Hepatocyte (in vitro differentiated cells): ENCODE results near the gene UQCRHL. TPM values are rescaled to one million over a fixed set of nuclear protein-coding genes. Genes with fewer than 3 reads are reported as not detected.

Source experiments
- DNase-seq: peaks from one replicate; pipeline ENCODE4 v3.0.0-alpha.2; 2016; ENCODE audit warnings: low spot score
- H2AFZ ChIP-seq: fragments of 200-600 bp; sonication (generic); 2 replicates; pipeline ENCODE4 v1.6.0; 2016; ENCODE audit warnings: antibody characterized with exemption, mild to moderate bottlenecking
- H3K27ac ChIP-seq: fragments of 200-600 bp; sonication (generic); 2 replicates; pipeline ENCODE4 v1.5.1; 2016; ENCODE audit warnings: mild to moderate bottlenecking
- H3K27me3 ChIP-seq: fragments of 200-600 bp; sonication (generic); 2 replicates; pipeline ENCODE4 v1.6.1; 2016
- H3K36me3 ChIP-seq: fragments of 200-600 bp; sonication (generic); replicated peaks from 2 replicates; pipeline ENCODE4 v1.5.1; 2016; ENCODE audit warnings: low read depth; ENCODE audit not compliant: insufficient read depth
- H3K4me1 ChIP-seq: fragments of 200-600 bp; sonication (generic); 2 replicates; pipeline ENCODE4 v1.5.1; 2016; ENCODE audit warnings: mild to moderate bottlenecking, moderate library complexity; ENCODE audit not compliant: insufficient read depth
- H3K4me2 ChIP-seq: fragments of 200-600 bp; sonication (generic); 2 replicates; pipeline ENCODE4 v1.6.0; 2016
- H3K4me3 ChIP-seq: fragments of 200-600 bp; sonication (generic); 2 replicates; pipeline ENCODE4 v1.5.1; 2016; ENCODE audit warnings: mild to moderate bottlenecking
- H3K79me2 ChIP-seq: fragments of 200-600 bp; sonication (generic); 2 replicates; pipeline ENCODE4 v1.6.0; 2017; ENCODE audit warnings: mild to moderate bottlenecking
- H3K9me2 ChIP-seq: fragments of 200-600 bp; sonication (generic); replicated peaks from 2 replicates; pipeline ENCODE4 v1.6.0; 2017; ENCODE audit warnings: mild to moderate bottlenecking; ENCODE audit not compliant: insufficient read depth
- H3K9me3 ChIP-seq: fragments of 200-600 bp; sonication (generic); 2 replicates; pipeline ENCODE4 v1.5.1; 2016; ENCODE audit warnings: low read depth, mild to moderate bottlenecking
- H4K20me1 ChIP-seq: fragments of 200-600 bp; sonication (generic); 2 replicates; pipeline ENCODE4 v1.6.0; 2016; ENCODE audit warnings: mild to moderate bottlenecking; ENCODE audit not compliant: insufficient read depth, poor library complexity, severe bottlenecking
- CTCF ChIP-seq: fragments of 200-600 bp; sonication (generic); IDR thresholded peaks from 2 replicates; pipeline ENCODE4 v1.5.1; 2016; ENCODE audit warnings: antibody characterized with exemption, mild to moderate bottlenecking; ENCODE audit not compliant: poor library complexity
- EZH2 ChIP-seq: fragments of 200-600 bp; sonication (generic); IDR thresholded peaks from 2 replicates; pipeline ENCODE4 v1.6.1; 2016; ENCODE audit warnings: antibody characterized with exemption, mild to moderate bottlenecking, borderline replicate concordance
- EZH2phosphoT487 ChIP-seq: fragments of 200-600 bp; sonication (generic); IDR thresholded peaks from one replicate; pipeline ENCODE4 v1.6.1; 2018; ENCODE audit warnings: antibody characterized with exemption, mild to moderate bottlenecking, low read depth, moderate library complexity; ENCODE audit not compliant: unreplicated experiment, severe bottlenecking
- WGBS: methylation state at CpG from one replicate; pipeline ENCODE4 v1.1.6; 2016; ENCODE audit warnings: low lambda C conversion rate; ENCODE audit errors: missing lambda C conversion rate; 5-methylcytosine and 5-hydroxymethylcytosine counted together
- polyA plus RNA-seq: library from polyadenylated mRNA; unstranded; fragments of >200 nt; fragmentation: Nextera tagmentation; extraction: Ambion mirVana; gene quantifications from 2 replicates; pipeline ENCODE4 v1.2.1, GENCODE V29; 2016
- total RNA-seq: library from RNA; depleted of rRNA; stranded (reverse); fragments of >200 nt; gene quantifications from 2 replicates; pipeline ENCODE4 v1.2.3, GENCODE V29; 2014

Gene UQCRHL
- total and polyA plus RNA-seq, 2 experiments from 2014 or later = 1.0 to 2.6 TPM

- WGBS = 64% methylated on average over 10 of the region's 10 CpGs
- no peak for TF ChIP-seq EZH2phosphoT487
- no peak for TF ChIP-seq CTCF
- TF ChIP-seq EZH2 = no peak
- Histone ChIP-seq H3K9me3 (no peaks in the 10 kb centered on the region), H3K36me3 (no peaks in the 10 kb centered on the region), H3K4me1 (peaks cover 50% of the 10 kb centered on the region), H3K4me3 (no peak overlapping the region), H3K4me2 (peak overlapping the region; percentile 20), H2AFZ (no peak overlapping the region), H3K27me3 (no peaks in the 10 kb centered on the region), H4K20me1 (peaks cover 46% of the 10 kb centered on the region), H3K27ac (no peak overlapping the region), H3K9me2 (no peaks in the 10 kb centered on the region), H3K79me2 (peaks cover 76% of the 10 kb centered on the region)
- DNase-seq = no peak
Observed at GRCh38 chr1:15762546-15762945, 44.9 kb downstream of the UQCRHL start.

GRCh38 chr1:15761366-15762128 is 45.9 kb downstream of the UQCRHL start:
- no peaks in the 10 kb centered on the region for H3K9me2 ChIP-seq
- no peaks in the 10 kb centered on the region for H3K36me3 ChIP-seq
- TF ChIP-seq EZH2phosphoT487 = no peak
- WGBS = 61% methylated on average over 8 of the region's 8 CpGs
- peak overlapping the region; percentile 87 for H3K4me2 ChIP-seq
- H3K9me3 ChIP-seq = no peaks in the 10 kb centered on the region
- no peak overlapping the region for H3K4me3 ChIP-seq
- H3K27ac ChIP-seq = peak overlapping the region; percentile 95
- H3K27me3 ChIP-seq = no peaks in the 10 kb centered on the region
- peaks cover 46% of the 10 kb centered on the region for H4K20me1 ChIP-seq
- no peak overlapping the region for H2AFZ ChIP-seq
- DNase-seq = no peak
- peaks cover 73% of the 10 kb centered on the region for H3K79me2 ChIP-seq
- H3K4me1 ChIP-seq = peaks cover 56% of the 10 kb centered on the region

GRCh38 chr1:15760520-15761211 is 46.8 kb downstream of the UQCRHL start:
- H3K79me2 ChIP-seq = peaks cover 69% of the 10 kb centered on the region
- H3K4me1 ChIP-seq = peaks cover 56% of the 10 kb centered on the region
- no peak overlapping the region for H2AFZ ChIP-seq
- no peaks in the 10 kb centered on the region for H3K9me2 ChIP-seq
- TF ChIP-seq EZH2 = no peak
- TF ChIP-seq EZH2phosphoT487 = no peak
- no peak for TF ChIP-seq CTCF
- peak overlapping the region; percentile 95 for H3K27ac ChIP-seq
- H3K36me3 ChIP-seq = no peaks in the 10 kb centered on the region
- peak overlapping the region; percentile 87 for H3K4me2 ChIP-seq
- no peaks in the 10 kb centered on the region for H3K9me3 ChIP-seq
- H3K27me3 ChIP-seq = no peaks in the 10 kb centered on the region
- H3K4me3 ChIP-seq = peak overlapping the region; percentile 34
- peak; percentile 56 for DNase-seq
- 17% methylated on average over 12 of the region's 12 CpGs for WGBS
- peaks cover 42% of the 10 kb centered on the region for H4K20me1 ChIP-seq

- H3K9me2 ChIP-seq = no peaks in the 10 kb centered on the region
- TF ChIP-seq EZH2 = no peak
- TF ChIP-seq CTCF = no peak
- TF ChIP-seq EZH2phosphoT487 = no peak
- H3K4me2 ChIP-seq = peak overlapping the region; percentile 87
- H4K20me1 ChIP-seq = peaks cover 30% of the 10 kb centered on the region
- H3K27ac ChIP-seq = peak overlapping the region; percentile 95
- peak; percentile 43 for DNase-seq
- under 1% methylated on average over 45 of the region's 58 CpGs for WGBS
- H3K4me3 ChIP-seq = peak overlapping the region; percentile 98
- no peaks in the 10 kb centered on the region for H3K9me3 ChIP-seq
- peak overlapping the region; percentile 51 for H2AFZ ChIP-seq
- H3K36me3 ChIP-seq = no peaks in the 10 kb centered on the region
- H3K79me2 ChIP-seq = peaks cover 58% of the 10 kb centered on the region
- H3K4me1 ChIP-seq = peaks cover 49% of the 10 kb centered on the region
- H3K27me3 ChIP-seq = no peaks in the 10 kb centered on the region
Observed at GRCh38 chr1:15758953-15759661, 48.3 kb downstream of the UQCRHL start.
